ENCODE data around the gene ADARB1. TPM values are rescaled to one million over a fixed set of nuclear protein-coding genes. Genes with fewer than 3 reads are reported as not detected.

The ADARB1 gene
- total RNA-seq, 1 experiment from 2014 or later = 15.8 TPM

DNA sequence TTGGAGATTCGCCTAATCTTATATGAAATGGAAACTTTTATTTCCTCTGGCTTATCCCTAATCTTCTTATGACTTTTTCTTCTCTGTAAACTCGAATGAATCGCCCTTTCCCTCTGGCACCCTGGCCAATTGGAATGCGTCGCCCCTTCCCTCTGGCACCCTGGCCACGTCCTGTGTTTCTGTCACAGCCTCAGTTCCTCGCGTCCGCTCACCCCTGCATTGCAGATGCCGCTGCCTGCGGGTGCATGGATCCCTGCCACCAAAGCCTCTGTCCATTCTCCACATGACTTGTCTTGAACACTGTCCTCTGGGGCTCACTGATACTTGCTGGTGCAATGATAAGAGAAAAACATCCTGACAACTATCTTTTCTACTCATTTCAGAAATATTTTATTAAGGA lies 104.6 kb downstream of the ADARB1 start:
- Histone ChIP-seq H3K27me3 (ENCODE audit: insufficient read depth, low read length) (no peaks in the 10 kb centered on the region), H3K4me2 (ENCODE audit: insufficient read depth, insufficient read length, low read length) (no peak overlapping the region), H3K27ac (ENCODE audit: insufficient read length, low read depth, low read length) (no peak overlapping the region), H4K5ac (ENCODE audit: insufficient read length, low read depth, low read length) (no peak overlapping the region), H3K18ac (ENCODE audit: insufficient read length, low read depth, low read length) (no peak overlapping the region), H3K9me3 (ENCODE audit: control insufficient read depth, low read depth, low read length) (no peaks in the 10 kb centered on the region), H3K14ac (ENCODE audit: insufficient read depth, low read length) (no peak overlapping the region), H2BK120ac (ENCODE audit: low read depth, low read length, poor library complexity, severe bottlenecking) (no peak overlapping the region), H3K23ac (ENCODE audit: insufficient read length, low read depth, low read length) (no peak overlapping the region), H3T11ph (ENCODE audit: low read length) (no peak overlapping the region), H3K56ac (ENCODE audit: insufficient read length, low read depth, low read length) (no peak overlapping the region), H2AK5ac (ENCODE audit: insufficient read length, low read length) (no peak overlapping the region), H2AFZ (ENCODE audit: low read length) (no peak overlapping the region), H3K79me1 (ENCODE audit: insufficient read depth, low read depth, low read length, poor library complexity, severe bottlenecking) (no peaks in the 10 kb centered on the region), H3K9ac (ENCODE audit: extremely low read depth, insufficient read length, low read length) (no peak overlapping the region), H2BK15ac (ENCODE audit: low read depth, low read length) (no peak overlapping the region), H4K91ac (ENCODE audit: insufficient read length, low read depth, low read length) (no peak overlapping the region), H3K23me2 (ENCODE audit: insufficient read length, low read depth, low read length, poor library complexity, severe bottlenecking) (no peaks in the 10 kb centered on the region), H3K79me2 (ENCODE audit: insufficient read depth, low read length) (no peaks in the 10 kb centered on the region), H2BK12ac (ENCODE audit: insufficient read length, low read depth, low read length) (no peak overlapping the region), H4K8ac (replicated peaks; ENCODE audit: insufficient read length, low read depth, low read length) (no peak overlapping the region), H3K4ac (ENCODE audit: low read depth, low read length) (no peak overlapping the region), H3K4me1 (ENCODE audit: insufficient read depth, low read length) (no peaks in the 10 kb centered on the region), H2BK20ac (ENCODE audit: low read depth, low read length, poor library complexity, severe bottlenecking) (no peak overlapping the region), H4K20me1 (ENCODE audit: control insufficient read depth, insufficient read depth, insufficient read length) (no peaks in the 10 kb centered on the region), H2BK5ac (ENCODE audit: insufficient read length, low read length) (no peak overlapping the region)
- TF ChIP-seq, protein P1, sequence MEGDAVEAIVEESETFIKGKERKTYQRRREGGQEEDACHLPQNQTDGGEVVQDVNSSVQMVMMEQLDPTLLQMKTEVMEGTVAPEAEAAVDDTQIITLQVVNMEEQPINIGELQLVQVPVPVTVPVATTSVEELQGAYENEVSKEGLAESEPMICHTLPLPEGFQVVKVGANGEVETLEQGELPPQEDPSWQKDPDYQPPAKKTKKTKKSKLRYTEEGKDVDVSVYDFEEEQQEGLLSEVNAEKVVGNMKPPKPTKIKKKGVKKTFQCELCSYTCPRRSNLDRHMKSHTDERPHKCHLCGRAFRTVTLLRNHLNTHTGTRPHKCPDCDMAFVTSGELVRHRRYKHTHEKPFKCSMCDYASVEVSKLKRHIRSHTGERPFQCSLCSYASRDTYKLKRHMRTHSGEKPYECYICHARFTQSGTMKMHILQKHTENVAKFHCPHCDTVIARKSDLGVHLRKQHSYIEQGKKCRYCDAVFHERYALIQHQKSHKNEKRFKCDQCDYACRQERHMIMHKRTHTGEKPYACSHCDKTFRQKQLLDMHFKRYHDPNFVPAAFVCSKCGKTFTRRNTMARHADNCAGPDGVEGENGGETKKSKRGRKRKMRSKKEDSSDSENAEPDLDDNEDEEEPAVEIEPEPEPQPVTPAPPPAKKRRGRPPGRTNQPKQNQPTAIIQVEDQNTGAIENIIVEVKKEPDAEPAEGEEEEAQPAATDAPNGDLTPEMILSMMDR (conservative IDR thresholded peaks at IDR 0.05) = no peak
- Mint-ChIP-seq H3K36me3 (ENCODE audit: insufficient read depth in 1 of 3, low read depth in 3 of 3) (peaks cover 4 to 12% (median 8%) of the 10 kb centered on the region in 3 experiments; a peak in 4 of 7 replicates), H3K4me3 (no peak overlapping the region), H3K27me3 (ENCODE audit: low read depth) (no peaks in the 10 kb centered on the region), H3K9me3 (no peaks in the 10 kb centered on the region), H3K27ac (no peak overlapping the region), H3K4me1 (peaks cover 7 to 9% of the 10 kb centered on the region in 2 experiments)
- no peak for DNase-seq
- WGBS (ENCODE audit: extremely low coverage, insufficient read length, low lambda C conversion rate) = no CpG with 5 or more reads among the region's 11 CpGs
